IMR-90 (cell line): ENCODE measurements around the gene RNH1. TPM values are rescaled to one million over a fixed set of nuclear protein-coding genes. Genes with fewer than 3 reads are reported as not detected.

Experiments
- ATAC-seq: fragments of 200-7000 bp; cut with Tn5 transposase; 2 replicates; pipeline ENCODE4 v1.9.1; 2020; ENCODE audit warnings: low read depth, mild to moderate bottlenecking, moderate library complexity
- BruUV-seq: library from RNA; stranded (reverse); fragments of 400-500 nt; replicated peaks from 2 replicates; lab custom pipeline; 2021; lab: Mats Ljungman, UMichigan
- CTCF ChIA-PET: fragments of 300-600 bp; formaldehyde crosslinking; extraction: SDS; loops from one replicate; lab custom pipeline; 2021; ENCODE audit warnings: antibody characterized with exemption; lab: Yijun Ruan, JAX
- POLR2A ChIA-PET: fragments of 300-600 bp; sonication (Branson Sonifier 250); formaldehyde crosslinking; loops from one replicate; lab custom pipeline; 2022; ENCODE audit warnings: antibody characterized with exemption; ENCODE audit not compliant: unreplicated experiment; lab: Charles Lee
- DNase-seq: peaks from one replicate; pipeline ENCODE4 v3.0.0; 2013
- H2AFZ ChIP-seq: replicated peaks from 2 replicates; pipeline ENCODE3; 2013; ENCODE audit warnings: low read length, mild to moderate bottlenecking; ENCODE audit not compliant: poor library complexity
- H2AK5ac ChIP-seq: 2 replicates; pipeline ENCODE4 v1.6.1; 2013; ENCODE audit warnings: low read depth, low read length, inconsistent platforms
- H2AK9ac ChIP-seq: replicated peaks from 2 replicates; pipeline ENCODE3; 2013; ENCODE audit warnings: mild to moderate bottlenecking, low read depth, low read length, moderate library complexity; ENCODE audit not compliant: poor library complexity
- H2BK120ac ChIP-seq: 2 replicates; pipeline ENCODE4 v1.6.1; 2013; ENCODE audit warnings: low read depth, low read length, inconsistent platforms
- H2BK15ac ChIP-seq: 3 replicates; pipeline ENCODE4 v1.6.1; 2013; ENCODE audit warnings: low read depth, low read length, inconsistent platforms
- H2BK20ac ChIP-seq: 2 replicates; pipeline ENCODE4 v1.6.1; 2013; ENCODE audit warnings: low read depth, mild to moderate bottlenecking, inconsistent platforms, low read length, moderate library complexity
- H2BK5ac ChIP-seq: 2 replicates; pipeline ENCODE4 v1.6.1; 2013; ENCODE audit warnings: mild to moderate bottlenecking, low read depth, low read length, inconsistent platforms; ENCODE audit not compliant: poor library complexity, severe bottlenecking
- H3K14ac ChIP-seq: replicated peaks from 2 replicates; pipeline ENCODE4 v1.6.1; 2013; ENCODE audit warnings: low read depth, low read length, inconsistent platforms
- H3K18ac ChIP-seq: 2 replicates; pipeline ENCODE4 v1.6.1; 2013; ENCODE audit warnings: low read depth, low read length, control low read depth
- H3K23ac ChIP-seq: 2 replicates; pipeline ENCODE4 v1.6.1; 2013; ENCODE audit warnings: low read depth, low read length, inconsistent platforms
- H3K27ac ChIP-seq: 2 replicates; pipeline ENCODE4 v1.5.1; 2013; ENCODE audit warnings: mild to moderate bottlenecking, control low read depth, low read length; ENCODE audit not compliant: insufficient read depth
- H3K27me3 ChIP-seq: 2 replicates; pipeline ENCODE4 v1.6.1; 2013; ENCODE audit warnings: low read length; ENCODE audit not compliant: control insufficient read depth, insufficient read depth
- H3K36me3 ChIP-seq: 2 replicates; pipeline ENCODE4 v1.6.1; 2013; ENCODE audit warnings: low read length, mixed read lengths; ENCODE audit not compliant: control insufficient read depth, insufficient read depth
- H3K4ac ChIP-seq: 2 replicates; pipeline ENCODE4 v1.6.1; 2013; ENCODE audit warnings: low read depth, low read length, inconsistent platforms
- H3K4me1 ChIP-seq: 2 replicates; pipeline ENCODE4 v1.6.1; 2013; ENCODE audit warnings: low read length, mixed read lengths; ENCODE audit not compliant: control insufficient read depth, insufficient read depth
- H3K4me2 ChIP-seq: 2 replicates; pipeline ENCODE4 v1.6.1; 2013; ENCODE audit warnings: low read depth, mild to moderate bottlenecking, control low read depth, low read length, moderate library complexity
- H3K4me3 ChIP-seq: 2 replicates; pipeline ENCODE4 v1.5.1; 2013; ENCODE audit warnings: low read depth, mild to moderate bottlenecking, control low read depth, low read length, moderate library complexity; ENCODE audit not compliant: insufficient read depth
- H3K56ac ChIP-seq: 2 replicates; pipeline ENCODE4 v1.6.1; 2013; ENCODE audit warnings: low read length, inconsistent platforms; ENCODE audit not compliant: insufficient read depth; ENCODE audit errors: extremely low read depth
- H3K79me1 ChIP-seq, 2 experiments: 2 replicates each; pipeline ENCODE4 v1.6.1; 2013; ENCODE audit warnings: low read length in 2 of 2, inconsistent platforms in 1 of 2, low read depth in 1 of 2
- H3K9ac ChIP-seq: 2 replicates; pipeline ENCODE4 v1.6.1; 2013; ENCODE audit warnings: low read depth, low read length, control low read depth
- H3K9me1 ChIP-seq: 2 replicates; pipeline ENCODE4 v1.6.1; 2013; ENCODE audit warnings: low read length, inconsistent platforms; ENCODE audit not compliant: insufficient read depth
- H3K9me3 ChIP-seq: 2 replicates; pipeline ENCODE4 v1.6.1; 2013; ENCODE audit warnings: low read length; ENCODE audit not compliant: control insufficient read depth, insufficient read depth
- H4K20me1 ChIP-seq: 2 replicates; pipeline ENCODE4 v1.6.1; 2013; ENCODE audit warnings: low read length, inconsistent platforms; ENCODE audit not compliant: insufficient read depth
- H4K5ac ChIP-seq: 2 replicates; pipeline ENCODE4 v1.6.1; 2013; ENCODE audit warnings: mild to moderate bottlenecking, low read depth, low read length, control low read depth
- H4K8ac ChIP-seq, 2 experiments: 2 replicates each; pipeline ENCODE4 v1.6.1; 2013; ENCODE audit warnings: low read depth in 2 of 2, low read length in 2 of 2, control low read depth in 1 of 2, inconsistent platforms in 1 of 2
- H4K91ac ChIP-seq: 2 replicates; pipeline ENCODE4 v1.6.1; 2013; ENCODE audit warnings: low read depth, low read length, inconsistent platforms; ENCODE audit not compliant: insufficient read depth
- BHLHE40 ChIP-seq: fragments of 150-350 bp; IDR thresholded peaks from 2 replicates; pipeline ENCODE4 v1.6.1; 2016; ENCODE audit warnings: mild to moderate bottlenecking, low read depth, low read length
- CEBPB ChIP-seq: IDR thresholded peaks from 2 replicates; pipeline ENCODE4 v1.6.1; 2012; ENCODE audit warnings: low read depth, low read length, improper control_type of control experiment
- CTCF ChIP-seq: conservative IDR thresholded peaks from 2 replicates; pipeline ENCODE4 v1.5.1; 2012; ENCODE audit warnings: mild to moderate bottlenecking, low read depth, low read length, improper control_type of control experiment
- FOS ChIP-seq: fragments of 150-350 bp; IDR thresholded peaks from 2 replicates; pipeline ENCODE4 v1.6.1; 2016; ENCODE audit warnings: low read depth, low read length
- MXI1 ChIP-seq: IDR thresholded peaks from 2 replicates; pipeline ENCODE4 v1.6.1; 2012; ENCODE audit warnings: low read depth, mild to moderate bottlenecking, low read length, moderate library complexity, borderline replicate concordance
- NFE2L2 ChIP-seq: fragments of 150-350 bp; IDR thresholded peaks from 2 replicates; pipeline ENCODE4 v1.6.1; 2016; ENCODE audit warnings: low read depth, mild to moderate bottlenecking, low read length
- RFX5 ChIP-seq: IDR thresholded peaks from 2 replicates; pipeline ENCODE4 v1.8.0; 2012; ENCODE audit warnings: low read depth, mild to moderate bottlenecking, low read length, moderate library complexity
- WGBS, 2 experiments: methylation state at CpG; one replicate each; pipeline versions ENCODE4 v1.1.5 to v1.1.7; 2013; ENCODE audit warnings: missing lambda C conversion rate in 2 of 2; ENCODE audit not compliant: insufficient read length in 1 of 2; ENCODE audit errors: extremely low coverage in 2 of 2; 5-methylcytosine and 5-hydroxymethylcytosine counted together
- dilution Hi-C: fragments of 300-500 bp; cut with HindIII; formaldehyde crosslinking; loops from one replicate; pipeline ENCODE4 v1.14.3; 2018; ENCODE audit warnings: low sequenced_read_pairs; ENCODE audit not compliant: unreplicated experiment
- in situ Hi-C: fragments of 300-500 bp; cut with MboI; formaldehyde crosslinking; loops from 3 replicates; pipeline ENCODE4 v1.14.3; 2019; ENCODE audit warnings: low sequenced_read_pairs, inconsistent platforms, mixed read lengths
- intact Hi-C: fragments of 100-400 bp; cut with micrococcal nuclease; formaldehyde crosslinking; loops from 2 replicates; pipeline ENCODE4 v1.10.0; 2022
- polyA plus RNA-seq, 3 experiments: library from polyadenylated mRNA; depleted of rRNA; stranded (reverse); fragments of >200 nt; gene quantifications; 2 replicates each; pipeline ENCODE4 v1.2.3, GENCODE V29; 2012; ENCODE audit warnings: low replicate concordance in 1 of 3
- total RNA-seq: library from RNA; depleted of rRNA; stranded (reverse); fragments of >200 nt; gene quantifications from 2 replicates; pipeline ENCODE4 v1.2.3, GENCODE V29; 2012

The RNH1 gene
- total and polyA plus RNA-seq, 2 of the 4 experiments (the other 2 are of a cell fraction), result 138 to 247 TPM

- BruUV-seq, result no TSS peak
- H2BK120ac ChIP-seq, result no peak overlapping the region
- H3K79me1 ChIP-seq, result peaks cover 3 to 23% of the 10 kb centered on the region in 2 experiments; a peak in 3 of 4 replicates
- H3K4me1 ChIP-seq, result 0 out of 2 replicates have a peak, but pooled peaks cover 6% of the 10 kb centered on the region
- no peaks in the 10 kb centered on the region for H3K27me3 ChIP-seq
- H3K4me3 ChIP-seq, result no peak overlapping the region
- TF ChIP-seq FOS (no peak), RFX5 (no peak), NFE2L2 (no peak), CEBPB (no peak), BHLHE40 (no peak), MXI1 (no peak), CTCF (no peak)
- no peaks in the 10 kb centered on the region for H3K9me1 ChIP-seq
- intact Hi-C loops (no loop called here), in situ Hi-C loops (no loop called here), dilution Hi-C loops (no loop called here)
- H4K8ac ChIP-seq, result no peak overlapping the region
- H3K4ac ChIP-seq, result no peak overlapping the region
- H4K5ac ChIP-seq, result no peak overlapping the region
- no peak for ATAC-seq
- no peak for DNase-seq
- CTCF ChIA-PET, result interaction anchor here (1.0 kb wide), 1 partner anchor 11 kb away, joined by 3 read pairs; no protein-coding TSS in a partner anchor
- no peak overlapping the region for H2BK15ac ChIP-seq
- no peak overlapping the region for H2BK20ac ChIP-seq
- H3K56ac ChIP-seq, result no peak overlapping the region
- H3K23ac ChIP-seq, result no peak overlapping the region
- no peak overlapping the region for H3K18ac ChIP-seq
- H3K9me3 ChIP-seq, result no peaks in the 10 kb centered on the region
- no peak overlapping the region for H3K27ac ChIP-seq
- 88% methylated on average over 7 of the region's 18 CpGs; no CpG with 5 or more reads in 1 of the 2 experiments for WGBS, 2 experiments
- H3K14ac ChIP-seq, result no peak overlapping the region
- no peak overlapping the region for H3K4me2 ChIP-seq
- H2AFZ ChIP-seq, result no peak overlapping the region
- H2AK5ac ChIP-seq, result no peak overlapping the region
- H3K36me3 ChIP-seq, result peaks cover 24% of the 10 kb centered on the region; the same call in 1 of the 2 replicates
- H2AK9ac ChIP-seq, result no peak overlapping the region
- no peak overlapping the region for H2BK5ac ChIP-seq
- H4K20me1 ChIP-seq, result peaks cover 24% of the 10 kb centered on the region
- POLR2A ChIA-PET, result no interaction called here
- no peak overlapping the region for H3K9ac ChIP-seq
- H4K91ac ChIP-seq, result no peak overlapping the region
These were observed 22.8 kb upstream of the RNH1 start for GRCh38 chr11:529728-530411.
